Suprapubic skin (tissue), 4 donors: ENCODE measurements around the gene IDNK.

Experiments used
- CTCF ChIP-seq, 2 donors: fragments of 200-600 bp in 1 of 2; fragments of 450-650 bp in 1 of 2; sonication (generic) in 1 of 2; IDR thresholded peaks; one replicate each; pipeline ENCODE4 v1.5.1; 2016 to 2019; ENCODE audit warnings: antibody characterized with exemption in 2 of 2, mild to moderate bottlenecking in 1 of 2, moderate library complexity in 1 of 2
- EP300 ChIP-seq: sonication (generic); formaldehyde crosslinking; IDR thresholded peaks from one replicate; pipeline ENCODE4 v1.6.1; 2017; ENCODE audit warnings: antibody characterized with exemption
- POLR2A ChIP-seq, 2 donors: fragments of 450-650 bp; IDR thresholded peaks; one replicate each; pipeline ENCODE4 v1.6.1; 2017; ENCODE audit warnings: antibody characterized with exemption in 2 of 2, mild to moderate bottlenecking in 2 of 2, moderate library complexity in 2 of 2
- POLR2AphosphoS5 ChIP-seq, 3 donors: sonication (generic); formaldehyde crosslinking; IDR thresholded peaks; one replicate each; pipeline ENCODE4 v1.6.1; 2017; ENCODE audit warnings: antibody characterized with exemption in 3 of 3

- TF ChIP-seq CTCF (IDR thresholded peaks at IDR 0.05) (no peak), POLR2AphosphoS5 (IDR thresholded peaks at IDR 0.05) (no peak), POLR2A (IDR thresholded peaks at IDR 0.05) (no peak), EP300 (no peak)
These were observed 40.9 kb upstream of the IDNK start for GRCh38 chr9:83582029-83582428.
